ENCODE results near the gene RBKS.

RBKS gene

GRCh38 chr2:27904405-27904665 lies 14.1 kb upstream of the RBKS start:
- no peak overlapping the region for H3K27ac ChIP-seq
- no peak overlapping the region for H2AFZ ChIP-seq (ENCODE audit: low read depth)
- no peak overlapping the region for H3K9ac ChIP-seq
- no peaks in the 10 kb centered on the region for H4K20me1 ChIP-seq (ENCODE audit: insufficient read depth)
- no peak for TF ChIP-seq CTCF (conservative IDR thresholded peaks at IDR 0.05; ENCODE audit: low read depth, low read length)
- no peaks in the 10 kb centered on the region for H3K36me3 ChIP-seq (ENCODE audit: insufficient read depth)
- no peak overlapping the region for H3K4me3 ChIP-seq (IDR thresholded peaks at IDR 0.05; ENCODE audit: insufficient read depth, low read depth, low read length)
- no peaks in the 10 kb centered on the region for H3K4me1 ChIP-seq (ENCODE audit: low read depth, poor library complexity, severe bottlenecking)
- no peaks in the 10 kb centered on the region for H3K27me3 ChIP-seq (ENCODE audit: insufficient read depth, low read depth)
- H3K79me2 ChIP-seq (ENCODE audit: insufficient read depth, low read depth): no peaks in the 10 kb centered on the region
- no peak overlapping the region for H3K4me2 ChIP-seq

GRCh38 chr2:27903649-27904404 lies 13.6 kb upstream of the RBKS start:
- H4K20me1 ChIP-seq (ENCODE audit: insufficient read depth): no peaks in the 10 kb centered on the region
- no peak overlapping the region for H3K4me3 ChIP-seq (IDR thresholded peaks at IDR 0.05; ENCODE audit: insufficient read depth, low read depth, low read length)
- no peak overlapping the region for H3K9ac ChIP-seq
- H3K27me3 ChIP-seq (ENCODE audit: insufficient read depth, low read depth): no peaks in the 10 kb centered on the region
- no peaks in the 10 kb centered on the region for H3K4me1 ChIP-seq (ENCODE audit: low read depth, poor library complexity, severe bottlenecking)
- H2AFZ ChIP-seq (ENCODE audit: low read depth): no peak overlapping the region
- H3K4me2 ChIP-seq: no peak overlapping the region
- no peaks in the 10 kb centered on the region for H3K79me2 ChIP-seq (ENCODE audit: insufficient read depth, low read depth)
- no peak overlapping the region for H3K27ac ChIP-seq
- no peaks in the 10 kb centered on the region for H3K36me3 ChIP-seq (ENCODE audit: insufficient read depth)
- TF ChIP-seq CTCF (conservative IDR thresholded peaks at IDR 0.05; ENCODE audit: low read depth, low read length): no peak

GRCh38 chr2:27903018-27903417 lies 12.8 kb upstream of the RBKS start:
- H3K36me3 ChIP-seq (ENCODE audit: insufficient read depth): no peaks in the 10 kb centered on the region
- H3K9ac ChIP-seq: no peak overlapping the region

GRCh38 chr2:27902098-27902497 lies 11.9 kb upstream of the RBKS start:
- H3K36me3 ChIP-seq (ENCODE audit: insufficient read depth): no peaks in the 10 kb centered on the region
- no peak overlapping the region for H3K4me2 ChIP-seq

More at GRCh38 chr2:27903018-27903417, 12.8 kb upstream of the RBKS start:
- no peak for TF ChIP-seq CTCF (conservative IDR thresholded peaks at IDR 0.05; ENCODE audit: low read depth, low read length)
- Histone ChIP-seq H3K4me2 (no peak overlapping the region), H3K79me2 (ENCODE audit: insufficient read depth, low read depth) (no peaks in the 10 kb centered on the region), H3K4me1 (ENCODE audit: low read depth, poor library complexity, severe bottlenecking) (no peaks in the 10 kb centered on the region), H4K20me1 (ENCODE audit: insufficient read depth) (no peaks in the 10 kb centered on the region), H2AFZ (ENCODE audit: low read depth) (no peak overlapping the region), H3K27ac (no peak overlapping the region), H3K27me3 (ENCODE audit: insufficient read depth, low read depth) (no peaks in the 10 kb centered on the region), H3K4me3 (IDR thresholded peaks at IDR 0.05; ENCODE audit: insufficient read depth, low read depth, low read length) (no peak overlapping the region)

More at GRCh38 chr2:27902098-27902497, 11.9 kb upstream of the RBKS start:
- Histone ChIP-seq H3K27me3 (ENCODE audit: insufficient read depth, low read depth) (no peaks in the 10 kb centered on the region), H3K4me1 (ENCODE audit: low read depth, poor library complexity, severe bottlenecking) (no peaks in the 10 kb centered on the region), H3K9ac (no peak overlapping the region), H2AFZ (ENCODE audit: low read depth) (no peak overlapping the region), H3K27ac (no peak overlapping the region), H4K20me1 (ENCODE audit: insufficient read depth) (no peaks in the 10 kb centered on the region), H3K4me3 (IDR thresholded peaks at IDR 0.05; ENCODE audit: insufficient read depth, low read depth, low read length) (no peak overlapping the region), H3K79me2 (ENCODE audit: insufficient read depth, low read depth) (no peaks in the 10 kb centered on the region)
- no peak for TF ChIP-seq CTCF (conservative IDR thresholded peaks at IDR 0.05; ENCODE audit: low read depth, low read length)
